HG03066 (cell line): ENCODE results near the gene MYLK2.
"Not testable (repeated sequence)": the region's sequence is repeated elsewhere in the genome, so short reads cannot be mapped to it uniquely, and the experiment has no call there.

ENCODE experiments used
- ATAC-seq: cut with Tn5 transposase; IDR thresholded peaks from one replicate; pipeline ENCODE4 v1.9.1; 2021; ENCODE audit warnings: low read depth; ENCODE audit not compliant: unreplicated experiment

The MYLK2 gene

GRCh38 chr20:31819083-31819784, at the start of gene MYLK2:
Gene MYLK2, plus strand, starts transcription at chr20:31819356. Its CDS starts 225 bp downstream, at chr20:31819581.
- no peak for ATAC-seq

- ATAC-seq, result no peak
Measured at GRCh38 chr20:31769681-31770080, 49.5 kb upstream of the MYLK2 start.

GRCh38 chr20:31770243-31770642, 48.9 kb upstream of the MYLK2 start:
- ATAC-seq, result no peak

- ATAC-seq, result no peak
Measured at GRCh38 chr20:31774408-31774807, 44.7 kb upstream of the MYLK2 start.

- ATAC-seq, result no peak
Measured at GRCh38 chr20:31780839-31781238, 38.3 kb upstream of the MYLK2 start.

GRCh38 chr20:31781945-31782344, 37.2 kb upstream of the MYLK2 start:
- no peak for ATAC-seq

GRCh38 chr20:31784354-31785044, 34.7 kb upstream of the MYLK2 start:
- no peak for ATAC-seq

GRCh38 chr20:31785089-31785488, 34.1 kb upstream of the MYLK2 start:
- no peak for ATAC-seq

GRCh38 chr20:31788578-31788977, 30.6 kb upstream of the MYLK2 start:
- no peak for ATAC-seq

- ATAC-seq, result no peak
Measured at GRCh38 chr20:31790401-31790800, 28.8 kb upstream of the MYLK2 start.

- no peak for ATAC-seq
Measured at GRCh38 chr20:31797364-31797763, 21.8 kb upstream of the MYLK2 start.

- ATAC-seq, result no peak
Measured at GRCh38 chr20:31801508-31801907, 17.6 kb upstream of the MYLK2 start.

- no peak for ATAC-seq
Measured at GRCh38 chr20:31803552-31804291, 15.4 kb upstream of the MYLK2 start.

- no peak for ATAC-seq
Measured at GRCh38 chr20:31806564-31807355, 12.4 kb upstream of the MYLK2 start.

GRCh38 chr20:31808481-31808880, 10.7 kb upstream of the MYLK2 start:
- ATAC-seq, result no peak

- ATAC-seq, result no peak
Measured at GRCh38 chr20:31809661-31810060, 9.5 kb upstream of the MYLK2 start.

GRCh38 chr20:31811198-31811597, 8.0 kb upstream of the MYLK2 start:
- ATAC-seq, result no peak

- no peak for ATAC-seq
Measured at GRCh38 chr20:31811796-31812728, 7.1 kb upstream of the MYLK2 start.

- ATAC-seq, result no peak
Measured at GRCh38 chr20:31813611-31814010, 5.5 kb upstream of the MYLK2 start.

- ATAC-seq, result not testable (repeated sequence)
Measured at GRCh38 chr20:31814142-31814541, 5.0 kb upstream of the MYLK2 start.
